Measurements from ENCODE around the gene RPL27.
"Not testable (repeated sequence)": the region's sequence is repeated elsewhere in the genome, so short reads cannot be mapped to it uniquely, and the experiment has no call there.

The RPL27 gene

GRCh38 chr17:42993913-42994312 lies 4.3 kb upstream of the RPL27 start:
- DNase-seq (ENCODE audit: low spot score), result not testable (repeated sequence)

GRCh38 chr17:42997390-42997983 lies 732 bp upstream of the RPL27 start:
- DNase-seq (ENCODE audit: low spot score), result no peak

- no peak for DNase-seq (ENCODE audit: low spot score)
Measured at GRCh38 chr17:42999003-42999525, 845 bp downstream of the RPL27 start.

GRCh38 chr17:43000894-43001293 lies 2.7 kb downstream of the RPL27 start:
- DNase-seq (ENCODE audit: low spot score), result not testable (repeated sequence)

GRCh38 chr17:43003542-43004172 lies 5.4 kb downstream of the RPL27 start:
- DNase-seq (ENCODE audit: low spot score), result no peak

- DNase-seq (ENCODE audit: low spot score), result peak; percentile 82
Measured at GRCh38 chr17:43006639-43007551, 8.7 kb downstream of the RPL27 start, which contains the start of gene IFI35. Gene IFI35 (plus strand): TSS chr17:43006784. CDS start chr17:43006948, 164 bp downstream.

- DNase-seq (ENCODE audit: low spot score), result no peak
Measured at GRCh38 chr17:43010667-43011308, 12.6 kb downstream of the RPL27 start.

GRCh38 chr17:43011728-43012472 lies 13.7 kb downstream of the RPL27 start:
- no peak for DNase-seq (ENCODE audit: low spot score)

GRCh38 chr17:43013296-43013695 lies 15.1 kb downstream of the RPL27 start:
- DNase-seq (ENCODE audit: low spot score), result no peak

- DNase-seq (ENCODE audit: low spot score), result no peak
Measured at GRCh38 chr17:43014020-43014648, 15.9 kb downstream of the RPL27 start.

- DNase-seq (ENCODE audit: low spot score), result no peak
Measured at GRCh38 chr17:43014649-43015542, 16.7 kb downstream of the RPL27 start.

- peak; percentile 59 for DNase-seq (ENCODE audit: low spot score)
Measured at GRCh38 chr17:43015579-43015978, 17.4 kb downstream of the RPL27 start.

- no peak for DNase-seq (ENCODE audit: low spot score)
Measured at GRCh38 chr17:43016216-43016615, 18.0 kb downstream of the RPL27 start.

- peak; percentile 72 for DNase-seq (ENCODE audit: low spot score)
Measured at GRCh38 chr17:43018008-43018853, 20.0 kb downstream of the RPL27 start.

- DNase-seq (ENCODE audit: low spot score), result no peak
Measured at GRCh38 chr17:43018932-43019331, 20.7 kb downstream of the RPL27 start.

- DNase-seq (ENCODE audit: low spot score), result no peak
Measured at GRCh38 chr17:43019418-43019817, 21.2 kb downstream of the RPL27 start.

- DNase-seq (ENCODE audit: low spot score), result peak; percentile 58
Measured at GRCh38 chr17:43020030-43020621, 21.9 kb downstream of the RPL27 start.
